HepG2 (cell line): ENCODE measurements around the gene TBCB.

Source experiments
- JUND ChIP-seq: sonication (generic); formaldehyde crosslinking; IDR thresholded peaks from 2 replicates; pipeline ENCODE4 v1.8.0; 2022; ENCODE audit warnings: mild to moderate bottlenecking, missing genetic modification reagents
- MIXL1 ChIP-seq: IDR thresholded peaks from 2 replicates; pipeline ENCODE4 v1.6.1; 2016
- RBM22 ChIP-seq: fragments of 200-400 bp; formaldehyde crosslinking; optimal IDR thresholded peaks from 2 replicates; pipeline ENCODE3; 2017; ENCODE audit warnings: mild to moderate bottlenecking, low read length, moderate library complexity
- ZBTB8A ChIP-seq: sonication (generic); formaldehyde crosslinking; IDR thresholded peaks from 2 replicates; pipeline ENCODE4 v1.4.0; 2020; ENCODE audit warnings: mild to moderate bottlenecking, low read depth, missing genetic modification reagents, borderline replicate concordance
- TF ChIP-seq, protein P1 (sequence below), 2 experiments: fragments of 450-650 bp in 1 of 2; sonication (generic) in 1 of 2; formaldehyde crosslinking in 1 of 2; IDR thresholded peaks; 2 replicates each; pipeline versions ENCODE4 v1.6.1 to v1.8.0; 2016 to 2022; ENCODE audit warnings: antibody characterized with exemption in 1 of 2, mild to moderate bottlenecking in 1 of 2, missing genetic modification reagents in 1 of 2
- TF ChIP-seq, protein P2 (sequence below): sonication (generic); formaldehyde crosslinking; IDR thresholded peaks from 2 replicates; pipeline ENCODE4 v1.4.0; 2020; ENCODE audit warnings: missing genetic modification reagents
- TF ChIP-seq, protein P3 (sequence below): sonication (generic); formaldehyde crosslinking; IDR thresholded peaks from 2 replicates; pipeline ENCODE4 v1.9.0; 2021; ENCODE audit warnings: missing genetic modification reagents, mild to moderate bottlenecking, borderline replicate concordance
- TF ChIP-seq, protein P4 (sequence below): sonication (generic); formaldehyde crosslinking; conservative IDR thresholded peaks from 2 replicates; pipeline ENCODE4 v1.4.0; 2020; ENCODE audit warnings: mild to moderate bottlenecking, missing genetic modification reagents, moderate library complexity

DNA sequence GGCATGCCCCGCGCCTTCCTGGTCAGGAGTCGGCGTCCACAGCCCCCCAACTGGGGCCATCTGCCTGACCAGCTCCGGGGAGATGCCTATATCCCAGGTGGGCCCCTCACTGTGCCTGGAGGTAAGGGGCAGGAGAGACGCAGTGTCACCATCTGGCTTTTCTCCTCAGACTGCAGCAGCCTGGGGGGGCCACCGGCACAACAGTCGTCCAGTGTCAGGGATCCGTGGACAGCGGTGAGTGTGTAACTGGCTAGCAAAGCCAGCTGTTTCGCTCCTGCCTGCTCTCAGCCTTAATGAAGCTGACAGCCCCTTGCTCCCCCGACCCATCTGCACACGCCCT is 4.1 kb upstream of the TBCB start:
- TF ChIP-seq RBM22 (no peak), ZBTB8A (no peak), MIXL1 (no peak), JUND (CRISPR knock-in tag) (no peak)
- TF ChIP-seq, protein P1, sequence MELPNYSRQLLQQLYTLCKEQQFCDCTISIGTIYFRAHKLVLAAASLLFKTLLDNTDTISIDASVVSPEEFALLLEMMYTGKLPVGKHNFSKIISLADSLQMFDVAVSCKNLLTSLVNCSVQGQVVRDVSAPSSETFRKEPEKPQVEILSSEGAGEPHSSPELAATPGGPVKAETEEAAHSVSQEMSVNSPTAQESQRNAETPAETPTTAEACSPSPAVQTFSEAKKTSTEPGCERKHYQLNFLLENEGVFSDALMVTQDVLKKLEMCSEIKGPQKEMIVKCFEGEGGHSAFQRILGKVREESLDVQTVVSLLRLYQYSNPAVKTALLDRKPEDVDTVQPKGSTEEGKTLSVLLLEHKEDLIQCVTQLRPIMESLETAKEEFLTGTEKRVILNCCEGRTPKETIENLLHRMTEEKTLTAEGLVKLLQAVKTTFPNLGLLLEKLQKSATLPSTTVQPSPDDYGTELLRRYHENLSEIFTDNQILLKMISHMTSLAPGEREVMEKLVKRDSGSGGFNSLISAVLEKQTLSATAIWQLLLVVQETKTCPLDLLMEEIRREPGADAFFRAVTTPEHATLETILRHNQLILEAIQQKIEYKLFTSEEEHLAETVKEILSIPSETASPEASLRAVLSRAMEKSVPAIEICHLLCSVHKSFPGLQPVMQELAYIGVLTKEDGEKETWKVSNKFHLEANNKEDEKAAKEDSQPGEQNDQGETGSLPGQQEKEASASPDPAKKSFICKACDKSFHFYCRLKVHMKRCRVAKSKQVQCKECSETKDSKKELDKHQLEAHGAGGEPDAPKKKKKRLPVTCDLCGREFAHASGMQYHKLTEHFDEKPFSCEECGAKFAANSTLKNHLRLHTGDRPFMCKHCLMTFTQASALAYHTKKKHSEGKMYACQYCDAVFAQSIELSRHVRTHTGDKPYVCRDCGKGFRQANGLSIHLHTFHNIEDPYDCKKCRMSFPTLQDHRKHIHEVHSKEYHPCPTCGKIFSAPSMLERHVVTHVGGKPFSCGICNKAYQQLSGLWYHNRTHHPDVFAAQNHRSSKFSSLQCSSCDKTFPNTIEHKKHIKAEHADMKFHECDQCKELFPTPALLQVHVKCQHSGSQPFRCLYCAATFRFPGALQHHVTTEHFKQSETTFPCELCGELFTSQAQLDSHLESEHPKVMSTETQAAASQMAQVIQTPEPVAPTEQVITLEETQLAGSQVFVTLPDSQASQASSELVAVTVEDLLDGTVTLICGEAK (IDR thresholded peaks at IDR 0.05) = no peak
- TF ChIP-seq, protein P1 (CRISPR knock-in tag; IDR thresholded peaks at IDR 0.05) = no peak
- TF ChIP-seq, protein P2, sequence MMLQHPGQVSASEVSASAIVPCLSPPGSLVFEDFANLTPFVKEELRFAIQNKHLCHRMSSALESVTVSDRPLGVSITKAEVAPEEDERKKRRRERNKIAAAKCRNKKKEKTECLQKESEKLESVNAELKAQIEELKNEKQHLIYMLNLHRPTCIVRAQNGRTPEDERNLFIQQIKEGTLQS (CRISPR knock-in tag) = no peak
- TF ChIP-seq, protein P3, sequence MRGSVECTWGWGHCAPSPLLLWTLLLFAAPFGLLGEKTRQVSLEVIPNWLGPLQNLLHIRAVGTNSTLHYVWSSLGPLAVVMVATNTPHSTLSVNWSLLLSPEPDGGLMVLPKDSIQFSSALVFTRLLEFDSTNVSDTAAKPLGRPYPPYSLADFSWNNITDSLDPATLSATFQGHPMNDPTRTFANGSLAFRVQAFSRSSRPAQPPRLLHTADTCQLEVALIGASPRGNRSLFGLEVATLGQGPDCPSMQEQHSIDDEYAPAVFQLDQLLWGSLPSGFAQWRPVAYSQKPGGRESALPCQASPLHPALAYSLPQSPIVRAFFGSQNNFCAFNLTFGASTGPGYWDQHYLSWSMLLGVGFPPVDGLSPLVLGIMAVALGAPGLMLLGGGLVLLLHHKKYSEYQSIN (CRISPR knock-in tag) = no peak
- TF ChIP-seq, protein P4, sequence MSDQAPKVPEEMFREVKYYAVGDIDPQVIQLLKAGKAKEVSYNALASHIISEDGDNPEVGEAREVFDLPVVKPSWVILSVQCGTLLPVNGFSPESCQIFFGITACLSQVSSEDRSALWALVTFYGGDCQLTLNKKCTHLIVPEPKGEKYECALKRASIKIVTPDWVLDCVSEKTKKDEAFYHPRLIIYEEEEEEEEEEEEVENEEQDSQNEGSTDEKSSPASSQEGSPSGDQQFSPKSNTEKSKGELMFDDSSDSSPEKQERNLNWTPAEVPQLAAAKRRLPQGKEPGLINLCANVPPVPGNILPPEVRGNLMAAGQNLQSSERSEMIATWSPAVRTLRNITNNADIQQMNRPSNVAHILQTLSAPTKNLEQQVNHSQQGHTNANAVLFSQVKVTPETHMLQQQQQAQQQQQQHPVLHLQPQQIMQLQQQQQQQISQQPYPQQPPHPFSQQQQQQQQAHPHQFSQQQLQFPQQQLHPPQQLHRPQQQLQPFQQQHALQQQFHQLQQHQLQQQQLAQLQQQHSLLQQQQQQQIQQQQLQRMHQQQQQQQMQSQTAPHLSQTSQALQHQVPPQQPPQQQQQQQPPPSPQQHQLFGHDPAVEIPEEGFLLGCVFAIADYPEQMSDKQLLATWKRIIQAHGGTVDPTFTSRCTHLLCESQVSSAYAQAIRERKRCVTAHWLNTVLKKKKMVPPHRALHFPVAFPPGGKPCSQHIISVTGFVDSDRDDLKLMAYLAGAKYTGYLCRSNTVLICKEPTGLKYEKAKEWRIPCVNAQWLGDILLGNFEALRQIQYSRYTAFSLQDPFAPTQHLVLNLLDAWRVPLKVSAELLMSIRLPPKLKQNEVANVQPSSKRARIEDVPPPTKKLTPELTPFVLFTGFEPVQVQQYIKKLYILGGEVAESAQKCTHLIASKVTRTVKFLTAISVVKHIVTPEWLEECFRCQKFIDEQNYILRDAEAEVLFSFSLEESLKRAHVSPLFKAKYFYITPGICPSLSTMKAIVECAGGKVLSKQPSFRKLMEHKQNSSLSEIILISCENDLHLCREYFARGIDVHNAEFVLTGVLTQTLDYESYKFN (CRISPR knock-in tag) = no peak
